Stimulated activated CD8-positive, alpha-beta memory T cell treated with anti-CD3 and anti-CD28 coated beads, Interleukin-15, amount 100 ng/mL, for 48 hours (primary cell): ENCODE measurements around the gene PAX7.

Experiments
- DNase-seq, 2 donors: peaks; one replicate each; pipeline ENCODE4 v3.0.0-alpha.2; 2020; ENCODE audit warnings: low read depth in 2 of 2

PAX7 gene

DNA sequence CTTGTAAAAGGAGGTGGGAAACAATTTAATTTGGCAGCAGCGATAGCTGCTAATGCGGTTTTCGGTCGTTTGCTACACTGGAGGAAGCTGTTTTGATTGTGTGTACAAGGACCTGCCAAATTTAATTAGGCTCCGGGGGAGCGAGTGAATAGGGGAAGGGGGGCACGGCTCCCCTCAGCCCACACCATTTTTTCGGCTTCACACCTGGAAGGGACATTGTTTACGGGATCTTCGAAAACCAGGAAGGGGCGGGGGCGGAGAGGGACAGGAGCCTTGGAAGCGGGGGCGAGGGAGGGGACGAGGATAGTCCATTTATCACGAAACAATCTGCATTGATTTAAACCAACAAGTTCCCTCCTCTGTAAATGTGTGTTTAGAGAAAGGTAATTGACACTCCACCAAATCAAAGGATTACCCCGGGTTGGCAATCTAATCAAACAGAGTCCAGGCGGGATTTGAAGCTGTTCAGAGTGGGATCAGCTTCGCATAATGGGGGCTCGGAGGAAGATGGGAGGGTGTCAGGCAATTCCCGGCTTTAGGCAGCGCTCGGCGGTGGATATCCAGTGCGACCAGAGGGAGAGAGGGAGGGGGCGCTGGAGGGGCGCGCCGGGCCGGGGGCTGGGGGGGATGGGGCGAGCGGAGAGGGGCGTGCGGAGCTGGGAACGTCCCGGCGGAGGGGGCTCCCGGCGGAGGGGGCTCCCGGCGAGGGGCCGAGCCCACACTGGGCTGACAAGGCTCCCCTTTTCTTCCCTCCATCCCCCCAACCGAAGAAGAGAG lies 9.8 kb downstream of the PAX7 start:
- DNase-seq: no peak

DNA sequence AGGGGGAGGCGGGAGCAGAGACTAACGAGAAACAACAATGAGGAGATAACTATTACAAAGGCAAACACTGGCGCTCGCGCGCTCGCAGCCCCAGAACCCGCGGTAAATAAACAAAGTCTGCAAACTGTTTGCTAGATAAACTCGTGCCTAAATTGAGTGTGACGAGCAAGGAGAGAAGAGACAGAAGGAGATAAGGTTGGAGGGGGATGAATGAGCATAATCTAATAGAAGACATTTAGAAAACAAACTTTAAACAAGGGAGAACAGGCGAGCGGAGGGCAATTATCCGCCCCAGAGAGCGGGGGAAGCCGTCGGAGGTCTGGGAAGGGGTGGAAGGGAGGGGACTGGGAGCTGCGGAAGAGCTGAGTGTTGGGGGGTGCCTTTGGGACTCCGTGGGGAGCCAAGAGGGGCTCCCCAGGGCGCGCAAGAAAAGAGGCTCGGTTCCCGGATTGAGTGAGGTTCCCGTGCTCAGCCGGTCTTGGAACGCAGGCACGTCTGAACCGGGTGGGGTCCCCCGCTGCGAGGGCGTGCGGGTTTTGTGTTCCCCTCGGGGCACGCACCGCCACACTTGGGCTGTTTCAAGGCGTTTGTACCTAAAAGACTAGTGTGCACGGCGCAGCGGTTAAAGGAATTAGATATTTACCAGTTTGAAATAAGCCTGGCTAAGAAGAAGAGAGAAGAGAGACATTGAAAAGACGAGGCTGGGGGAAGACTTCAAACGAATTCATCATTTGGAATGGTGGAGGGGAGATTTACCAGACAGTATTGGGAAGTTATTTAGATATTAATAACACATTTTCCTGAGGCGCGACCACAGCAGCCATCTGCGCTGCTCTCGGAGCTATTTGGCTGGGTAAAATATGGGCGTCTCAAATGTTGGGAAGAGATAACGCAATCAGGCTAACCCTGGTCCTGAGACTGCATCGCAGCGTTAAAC lies 10.6 kb downstream of the PAX7 start:
- no peak for DNase-seq

GRCh38 chr1:18642278-18643095 lies 11.8 kb downstream of the PAX7 start:
- no peak for DNase-seq

DNA sequence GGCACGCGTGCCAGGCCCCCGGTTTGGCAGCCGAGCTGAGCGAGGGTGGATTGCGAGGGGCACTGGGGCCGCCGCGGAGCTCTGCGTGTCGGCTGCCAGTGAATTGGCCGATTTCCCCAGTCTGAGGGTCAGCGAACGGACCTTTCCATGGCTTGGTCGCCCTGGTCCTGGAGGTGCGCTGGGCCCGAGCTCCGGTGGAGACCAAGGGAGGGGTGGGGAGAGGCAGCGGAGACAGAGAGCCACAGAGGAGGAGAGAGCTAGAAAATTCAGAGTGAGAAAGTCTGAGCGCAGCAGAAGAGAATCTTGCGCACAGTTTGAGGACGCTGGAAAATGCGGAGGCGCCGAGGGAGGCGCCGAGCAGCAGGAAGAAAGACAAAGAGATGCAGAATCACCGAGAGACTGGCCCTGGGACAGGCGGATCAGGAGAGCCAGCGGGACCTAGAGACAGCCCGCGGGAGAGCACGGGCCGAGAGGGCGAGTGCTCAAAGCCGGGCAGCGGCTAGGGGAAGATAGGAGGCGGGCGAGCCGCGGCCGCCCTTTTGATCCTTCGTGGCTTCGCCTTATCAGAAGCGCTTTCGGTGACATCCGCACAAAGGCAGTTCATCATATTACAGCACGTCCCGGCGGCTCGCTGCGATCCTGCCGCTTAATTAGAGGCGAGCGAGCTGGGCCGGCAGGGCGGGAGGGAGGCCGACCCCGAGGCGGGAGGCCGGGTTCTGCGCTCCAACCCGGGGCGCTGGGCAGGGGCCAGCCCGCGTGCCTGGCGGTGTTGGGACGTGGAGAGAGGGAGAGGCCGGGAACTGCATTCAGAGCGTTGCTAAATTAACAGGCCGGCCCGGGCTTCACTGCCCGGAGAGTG lies 12.7 kb downstream of the PAX7 start:
- no peak for DNase-seq

- no peak for DNase-seq
Observed at GRCh38 chr1:18644013-18644399, 13.4 kb downstream of the PAX7 start.

DNA sequence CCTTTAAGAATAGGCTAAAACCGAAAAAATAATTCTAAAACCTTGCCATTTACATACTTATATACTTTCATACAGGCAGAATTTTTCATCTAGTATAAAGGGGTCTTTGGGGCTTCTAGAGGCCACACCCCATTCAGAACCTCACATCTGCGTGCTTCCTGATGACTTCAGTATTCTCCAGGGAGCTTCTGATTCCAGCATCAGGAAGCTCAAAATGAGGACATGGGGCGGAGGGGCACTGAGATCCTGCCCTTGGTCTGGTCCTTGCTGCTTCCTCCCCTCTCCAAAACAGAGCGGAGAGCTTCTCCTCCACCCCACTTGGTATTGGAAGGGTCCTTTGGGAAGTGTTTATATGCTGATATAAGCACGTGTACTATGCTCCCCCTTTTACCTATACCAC lies 13.8 kb downstream of the PAX7 start:
- no peak for DNase-seq

DNA sequence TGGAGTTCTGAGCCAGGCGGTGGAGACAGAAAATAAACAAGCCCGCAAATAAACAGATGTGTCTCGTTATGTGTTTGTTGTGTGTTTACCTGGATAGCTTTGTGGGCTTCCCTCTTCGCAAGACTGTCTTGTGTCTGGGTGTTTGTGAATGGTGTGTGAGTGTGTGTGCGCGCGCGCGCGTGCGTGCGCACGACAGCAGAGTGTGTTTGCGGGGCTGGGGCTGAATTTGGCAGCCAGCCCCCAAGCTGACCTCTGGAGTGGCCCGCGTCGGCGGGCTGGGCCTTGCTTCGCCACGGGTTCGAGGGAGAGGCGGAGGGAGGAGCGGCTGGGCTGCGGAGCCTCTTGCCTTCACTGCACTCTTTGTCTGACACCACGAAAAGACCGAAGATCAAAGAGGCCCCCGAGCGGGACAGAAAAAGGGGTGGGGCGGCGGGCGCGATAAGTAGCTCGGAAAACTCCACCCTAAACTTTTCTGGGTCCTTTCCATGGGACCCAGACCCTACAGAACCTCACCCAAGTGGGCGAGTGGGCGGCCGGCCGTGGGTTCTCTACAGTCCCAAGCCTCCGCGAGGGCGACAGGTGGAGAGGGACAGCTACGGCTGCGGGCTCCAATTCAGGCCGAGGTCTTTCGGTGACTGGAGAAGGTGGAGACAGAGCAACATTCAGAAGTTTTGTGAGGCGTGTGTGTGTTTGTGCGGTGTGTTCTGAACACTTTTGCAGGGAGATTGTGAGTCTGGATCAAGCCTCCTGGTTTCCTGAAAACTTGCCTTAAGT lies 14.5 kb downstream of the PAX7 start:
- DNase-seq: no peak

DNA sequence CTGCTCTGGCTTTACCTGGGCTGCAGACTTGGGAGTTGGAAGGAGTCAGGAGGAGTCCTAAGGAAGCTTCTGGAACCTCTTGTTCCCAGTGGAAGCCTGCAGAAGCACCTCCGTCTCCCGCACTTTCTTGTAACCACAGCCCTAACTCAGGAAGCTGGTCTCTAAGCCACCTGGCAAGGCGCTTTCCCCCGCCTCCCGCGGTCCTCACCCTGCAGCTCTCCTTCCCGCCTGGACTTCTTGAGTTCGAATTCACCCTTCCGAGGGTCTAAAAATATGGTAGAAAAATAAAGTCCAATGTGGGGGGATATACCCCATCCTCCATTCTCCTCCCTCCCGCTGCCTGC lies 15.1 kb downstream of the PAX7 start:
- DNase-seq: no peak

DNA sequence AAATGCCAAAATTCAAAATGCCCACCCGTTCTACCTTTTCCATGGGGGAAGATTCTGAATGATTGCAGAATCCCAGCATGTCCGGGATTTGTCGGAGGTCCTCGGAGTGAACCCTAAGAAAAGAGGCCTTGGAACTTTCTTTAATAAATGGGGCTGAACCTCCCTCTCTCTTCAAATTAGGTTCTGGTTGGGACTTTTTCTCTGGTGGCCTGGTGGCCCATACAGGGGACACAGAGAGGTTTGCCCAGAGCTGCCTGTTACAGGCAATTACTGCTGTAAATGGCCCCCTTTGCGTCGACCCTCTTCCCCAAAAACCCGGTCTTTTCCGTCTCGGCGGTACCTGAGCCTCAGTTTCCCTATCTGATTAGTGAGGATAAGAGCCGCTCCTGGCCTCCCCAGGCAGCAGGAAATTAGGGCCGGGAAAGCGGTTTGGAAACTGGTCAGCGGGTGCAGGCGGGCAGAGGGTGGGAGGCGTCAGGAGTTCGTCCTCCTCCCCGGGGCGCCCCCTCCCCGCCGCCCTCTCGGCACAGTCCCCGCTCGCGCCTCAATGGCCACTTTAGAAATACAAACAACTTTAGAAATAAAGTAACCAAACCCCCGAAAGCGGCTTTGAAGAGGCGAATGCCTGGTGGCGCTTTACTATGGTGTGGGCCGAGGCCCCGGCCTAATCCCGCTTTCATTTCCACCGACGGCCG lies 15.6 kb downstream of the PAX7 start:
- no peak for DNase-seq

DNA sequence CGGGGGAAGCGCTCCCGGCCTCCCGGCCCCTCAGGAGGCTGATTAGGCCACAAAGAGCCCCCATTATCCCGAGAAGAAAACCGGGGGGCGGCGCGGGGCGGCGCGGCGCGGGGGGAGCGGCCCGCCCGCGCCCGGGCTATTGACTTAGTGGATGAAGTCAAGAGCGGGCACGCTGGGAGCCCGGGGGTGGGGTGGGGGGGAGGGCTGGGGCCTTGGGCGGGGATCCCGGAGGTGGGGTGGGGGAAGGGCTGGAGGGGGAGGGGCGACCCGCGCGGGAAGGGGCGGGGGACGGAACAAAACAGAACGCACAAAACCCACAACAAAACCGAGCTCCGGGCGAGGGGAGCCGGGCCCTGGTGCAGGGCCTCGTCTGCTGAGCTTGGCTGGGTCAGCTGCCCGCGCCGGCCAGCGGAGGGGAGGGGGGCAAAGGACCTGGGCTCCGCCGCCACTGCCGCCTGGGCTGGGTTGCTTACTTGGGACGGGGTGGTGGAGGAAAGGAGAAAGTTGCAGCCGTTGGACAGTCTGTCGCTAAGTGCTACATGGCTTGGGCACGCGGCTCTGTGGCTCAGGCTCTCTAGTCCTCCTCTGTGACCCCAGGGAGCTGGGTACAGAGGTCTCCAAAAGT lies 16.3 kb downstream of the PAX7 start:
- no peak for DNase-seq

DNA sequence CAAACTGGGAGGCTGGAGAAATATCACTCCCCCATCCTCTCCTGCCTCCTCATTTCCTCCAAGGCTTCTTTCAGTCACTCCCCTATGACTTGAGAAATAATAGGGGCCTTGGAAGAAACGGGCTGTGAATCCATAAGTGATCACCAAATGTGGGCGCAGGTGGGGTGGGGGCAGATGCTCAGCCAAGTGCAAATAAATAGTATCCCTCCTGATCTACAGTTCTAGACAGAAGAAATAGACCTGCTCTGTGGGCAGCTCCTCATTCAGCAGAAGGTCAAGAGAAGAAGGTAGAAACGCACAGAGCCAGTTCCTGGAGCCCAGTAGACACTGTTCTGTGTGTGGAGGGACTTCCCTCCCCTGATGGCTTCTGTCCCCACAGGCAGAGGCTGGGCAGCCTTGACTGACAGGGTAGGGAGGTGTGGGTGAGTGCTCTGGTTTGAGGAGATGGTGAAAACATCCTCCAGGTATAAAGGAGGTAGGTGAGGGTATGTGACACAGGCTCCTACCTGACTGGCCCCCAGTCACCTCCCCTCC lies 17.1 kb downstream of the PAX7 start:
- DNase-seq: no peak

GRCh38 chr1:18649693-18650370 lies 19.2 kb downstream of the PAX7 start:
- no peak for DNase-seq

- DNase-seq: no peak
Observed at GRCh38 chr1:18651713-18652112, 21.1 kb downstream of the PAX7 start.

DNA sequence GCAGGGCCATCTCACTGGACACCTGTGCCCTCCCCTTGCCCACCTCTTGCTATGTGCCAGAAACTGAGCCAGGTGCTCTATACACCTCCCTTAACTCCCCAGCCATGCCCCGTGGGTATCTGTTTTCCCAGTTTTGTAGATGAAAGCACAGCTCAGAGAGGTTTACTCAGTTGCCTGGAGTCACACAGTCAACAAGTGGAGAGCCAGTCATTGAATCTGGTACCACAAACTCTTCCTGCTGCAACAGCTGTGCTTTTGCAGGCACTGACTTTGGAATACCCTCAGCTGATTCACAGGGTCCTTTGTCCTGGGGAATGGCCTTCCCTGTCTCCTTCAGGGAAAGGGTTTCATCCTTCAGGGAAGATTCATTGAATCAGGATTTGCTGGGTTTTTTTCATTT lies 22.1 kb downstream of the PAX7 start:
- DNase-seq: no peak

DNA sequence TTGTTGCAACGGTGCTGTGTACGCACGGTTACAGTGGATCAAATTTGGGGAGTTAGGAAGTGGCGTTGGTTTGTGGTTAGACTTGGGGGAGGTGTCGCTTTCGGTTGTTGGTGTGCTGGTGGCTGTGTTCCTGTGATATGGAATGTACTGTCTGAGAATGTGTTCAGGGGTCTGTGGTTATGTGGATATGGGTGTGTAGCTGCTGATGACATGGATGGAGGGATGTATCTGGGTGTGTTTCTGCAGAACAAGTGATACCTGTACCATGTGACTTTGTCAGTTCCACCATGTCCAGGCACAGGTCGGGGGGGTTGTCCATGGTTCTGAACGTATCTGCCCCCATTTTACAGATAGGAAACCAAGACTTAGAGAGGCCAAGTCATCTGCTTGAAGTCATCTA lies 22.7 kb downstream of the PAX7 start:
- DNase-seq: no peak

GRCh38 chr1:18653916-18654315 lies 23.3 kb downstream of the PAX7 start:
- DNase-seq: no peak

GRCh38 chr1:18654599-18654998 lies 24.0 kb downstream of the PAX7 start:
- no peak for DNase-seq

DNA sequence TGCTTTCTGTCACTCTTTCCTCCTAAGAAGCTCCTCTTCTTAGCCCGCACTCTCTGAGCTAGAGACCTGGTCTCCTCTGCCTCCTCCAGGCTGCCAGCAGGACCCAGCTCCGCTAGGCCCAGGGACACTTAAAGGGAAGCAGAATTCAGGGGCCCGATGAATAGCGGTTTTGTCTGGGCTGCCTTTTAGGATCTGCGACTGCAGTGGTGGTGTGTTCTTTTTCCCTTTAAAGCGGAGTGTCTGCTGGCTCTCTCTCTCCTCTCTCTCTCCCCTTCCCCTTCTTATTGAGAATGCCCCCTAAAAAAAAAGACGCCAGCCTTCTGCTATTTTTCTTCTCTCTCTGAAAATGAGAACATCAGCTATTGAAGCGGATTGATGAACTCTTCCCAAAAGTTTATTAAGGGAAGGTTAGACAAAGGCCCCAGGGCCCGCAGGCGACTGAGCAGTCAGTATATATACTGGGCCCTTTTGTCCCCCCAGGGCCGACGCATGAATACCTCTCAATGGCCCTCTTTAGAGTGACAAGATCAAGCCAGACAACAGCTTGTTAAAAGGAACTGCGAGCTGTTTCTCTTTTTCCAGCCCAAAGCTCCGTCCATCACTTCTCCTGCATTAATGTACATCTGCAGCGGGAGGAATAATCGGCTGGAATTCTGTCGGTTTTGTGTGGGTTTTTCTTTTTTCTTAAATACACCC lies 27.0 kb downstream of the PAX7 start:
- DNase-seq: no peak
